Prostate gland (tissue), 2 donors: ENCODE measurements around the gene COL4A2.

Source experiments
- CTCF ChIP-seq, 4 experiments: fragments of 200-600 bp in 2 of 4; fragments of 450-650 bp in 2 of 4; sonication (generic) in 2 of 4; IDR thresholded peaks; 1 replicate in 3 of 4; 2 replicates in 1 of 4; pipeline ENCODE4 v1.5.1; 2016 to 2019; ENCODE audit warnings: antibody characterized with exemption in 4 of 4, mild to moderate bottlenecking in 2 of 4, moderate library complexity in 2 of 4
- POLR2A ChIP-seq: fragments of 450-650 bp; IDR thresholded peaks from one replicate; pipeline ENCODE4 v1.6.1; 2016; ENCODE audit warnings: antibody characterized with exemption, mild to moderate bottlenecking
- POLR2AphosphoS5 ChIP-seq: sonication (generic); formaldehyde crosslinking; IDR thresholded peaks from one replicate; pipeline ENCODE4 v1.6.1; 2017; ENCODE audit warnings: antibody characterized with exemption

- TF ChIP-seq CTCF (IDR thresholded peaks at IDR 0.05) = no peak
- no peak for TF ChIP-seq POLR2A
- TF ChIP-seq POLR2AphosphoS5 = no peak
Measured at GRCh38 chr13:110404321-110404720, 97.2 kb downstream of the COL4A2 start.
